ENCODE data around the gene ZP1.

- TF ChIP-seq POLR2A (IDR thresholded peaks at IDR 0.05): no peak
- no peak for TF ChIP-seq CTCF (IDR thresholded peaks at IDR 0.05)
Observed at GRCh38 chr11:60855726-60856633, 11.4 kb upstream of the ZP1 start, which contains the start of gene PTGDR2.
